ENCODE measurements around the gene DLG1.

The DLG1 gene

DNA sequence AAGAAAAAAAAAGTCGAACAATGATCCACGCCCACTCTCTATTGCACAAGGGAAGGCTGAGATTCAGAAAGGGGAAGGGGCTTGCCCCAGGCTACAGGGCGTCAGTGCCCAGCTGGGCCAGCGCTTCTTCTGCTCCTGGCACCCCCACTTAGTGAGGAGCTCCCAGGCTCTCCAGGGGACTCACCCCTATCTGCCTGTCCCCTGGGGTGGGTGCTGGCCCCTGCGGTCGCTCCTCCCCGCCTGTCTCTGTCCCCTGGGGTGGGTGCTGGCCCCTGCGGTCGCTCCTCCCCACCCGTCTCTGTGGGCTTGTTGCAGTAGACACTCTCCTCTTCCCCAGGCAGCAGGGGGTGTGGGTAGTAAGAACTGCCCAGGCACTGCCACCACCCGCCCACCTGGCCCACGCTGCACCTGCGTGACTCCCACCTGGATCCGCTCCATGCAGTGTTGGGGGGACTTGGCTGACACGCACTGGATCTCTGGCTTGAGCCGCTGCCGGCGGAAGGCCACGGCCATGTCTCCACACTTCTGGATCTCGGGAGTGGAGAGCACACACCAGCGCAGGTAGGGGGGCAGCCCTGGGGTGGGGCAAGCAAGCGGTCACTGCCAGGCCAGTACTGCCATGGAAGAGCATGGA is 283.4 kb downstream of the DLG1 start:
- DNase-seq (ENCODE audit: low read depth) = no peak

GRCh38 chr3:197014024-197014423 is 284.4 kb downstream of the DLG1 start:
- DNase-seq (ENCODE audit: low read depth) = no peak

GRCh38 chr3:197012540-197012883 is 285.9 kb downstream of the DLG1 start:
- DNase-seq (ENCODE audit: low read depth) = no peak

DNA sequence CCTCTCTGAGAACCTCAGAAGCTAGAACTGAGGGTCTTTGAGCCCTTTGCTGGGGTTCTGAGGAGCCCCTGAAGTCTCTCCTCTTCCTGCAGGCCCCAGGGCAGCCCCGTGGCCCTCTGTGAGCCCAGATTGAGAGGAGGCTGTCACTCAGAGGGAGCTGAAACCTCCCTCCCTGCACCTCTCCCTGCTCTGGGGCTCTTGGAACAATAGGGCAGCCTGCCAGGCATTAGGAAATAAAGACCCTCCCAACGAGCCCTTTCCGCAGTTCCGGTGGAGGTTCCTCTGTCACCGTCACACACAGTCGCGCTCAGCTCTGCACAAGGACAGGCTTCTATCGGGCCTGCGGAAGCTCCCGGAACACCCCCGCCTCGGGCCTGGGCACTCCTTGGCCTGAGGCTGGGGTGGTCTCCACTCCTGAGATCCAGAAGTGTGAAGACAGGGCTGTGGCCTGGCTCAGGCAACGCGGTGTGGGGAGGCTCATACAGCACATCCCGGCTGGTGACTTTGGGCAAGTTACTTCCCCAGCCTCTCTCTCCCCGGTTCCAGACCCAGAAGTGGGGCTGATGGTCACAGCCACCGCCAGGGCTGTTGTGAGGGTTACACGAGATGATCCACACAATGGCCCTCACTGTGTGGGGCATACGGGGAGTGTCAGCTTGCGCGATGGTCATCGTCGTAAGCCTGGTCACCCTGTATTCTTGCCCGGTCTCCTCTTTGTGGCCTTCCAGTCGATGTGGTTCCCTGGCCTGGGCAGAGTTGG is 286.5 kb downstream of the DLG1 start:
- no peak for DNase-seq (ENCODE audit: low read depth)

DNA sequence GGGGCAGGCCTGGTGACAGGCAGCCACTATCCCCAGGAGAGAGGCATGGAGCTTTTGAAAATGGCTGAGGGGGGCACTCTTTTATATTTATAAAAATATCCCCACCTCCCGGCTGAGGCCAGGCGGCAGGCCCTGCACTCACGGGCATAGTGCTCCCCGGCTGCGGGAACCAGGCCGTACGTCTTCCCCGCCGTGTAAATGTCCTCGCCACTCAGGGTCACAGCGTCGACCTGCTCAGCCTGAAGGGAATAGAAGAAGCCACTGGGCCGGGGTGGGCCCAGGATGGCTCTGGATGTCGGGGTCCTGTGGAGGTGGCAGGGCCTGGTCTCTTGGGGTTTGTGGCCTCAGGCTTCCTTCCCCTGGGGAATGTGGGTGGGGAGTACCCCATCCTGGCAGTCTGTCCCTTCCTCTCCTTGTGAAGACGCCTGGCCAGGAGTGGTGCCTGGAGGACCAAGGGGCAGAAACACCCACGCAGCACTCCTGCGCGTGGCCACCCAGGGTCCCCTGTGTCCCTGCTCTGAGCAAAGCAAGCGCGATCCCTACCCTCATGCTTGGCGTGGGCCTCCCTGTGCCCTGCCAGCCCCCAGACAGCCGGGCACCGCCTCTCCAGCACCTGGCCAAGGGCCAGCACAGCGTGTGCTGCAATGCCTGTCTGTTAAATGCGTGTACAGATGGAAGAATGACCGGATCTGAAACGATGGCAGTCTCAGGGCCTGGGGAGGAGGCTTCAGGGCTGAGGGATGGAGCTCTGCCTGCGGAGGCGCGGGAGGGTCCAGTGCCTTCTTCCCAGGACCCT is 287.7 kb downstream of the DLG1 start:
- no peak for DNase-seq (ENCODE audit: low read depth)

- no peak for DNase-seq (ENCODE audit: low read depth)
Measured at GRCh38 chr3:197009532-197010019, 288.8 kb downstream of the DLG1 start.

DNA sequence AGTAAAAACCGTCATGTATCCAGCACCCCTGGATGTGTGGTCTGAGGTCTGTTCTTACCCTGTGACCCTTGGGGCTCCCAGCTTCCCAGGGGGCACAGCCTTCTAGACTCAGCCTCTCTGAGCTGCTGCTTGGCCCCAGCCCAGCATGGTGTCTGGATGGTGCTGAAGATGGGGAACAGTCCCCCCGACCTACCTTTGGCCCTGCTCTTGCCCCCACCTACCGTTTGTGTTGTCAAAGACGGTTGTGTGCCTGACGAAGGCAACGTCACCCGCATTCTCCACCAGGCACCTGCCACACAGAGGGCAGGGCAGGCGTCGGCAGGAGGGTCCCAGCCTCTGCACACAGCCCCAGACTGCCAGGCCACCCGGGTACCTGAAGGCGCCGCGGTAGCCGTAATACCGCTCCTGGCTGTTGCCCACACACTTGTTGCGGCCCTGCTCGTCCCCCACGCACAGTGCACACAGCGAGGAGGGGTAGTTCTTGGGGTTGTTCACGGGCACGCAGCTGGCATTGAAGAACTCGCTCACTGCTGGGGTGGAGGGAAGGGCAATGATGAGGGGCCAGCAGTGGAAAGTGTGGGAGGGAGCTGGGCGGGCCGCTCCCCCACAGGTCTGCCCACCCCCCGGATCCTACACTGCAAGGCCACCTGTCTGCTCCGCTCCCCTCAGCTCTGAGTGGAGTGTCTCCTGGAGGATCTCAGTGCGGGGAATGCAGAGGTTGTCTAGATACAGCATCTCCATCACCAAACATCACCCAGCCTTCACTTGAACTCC is 289.8 kb downstream of the DLG1 start:
- DNase-seq (ENCODE audit: low read depth) = no peak

DNA sequence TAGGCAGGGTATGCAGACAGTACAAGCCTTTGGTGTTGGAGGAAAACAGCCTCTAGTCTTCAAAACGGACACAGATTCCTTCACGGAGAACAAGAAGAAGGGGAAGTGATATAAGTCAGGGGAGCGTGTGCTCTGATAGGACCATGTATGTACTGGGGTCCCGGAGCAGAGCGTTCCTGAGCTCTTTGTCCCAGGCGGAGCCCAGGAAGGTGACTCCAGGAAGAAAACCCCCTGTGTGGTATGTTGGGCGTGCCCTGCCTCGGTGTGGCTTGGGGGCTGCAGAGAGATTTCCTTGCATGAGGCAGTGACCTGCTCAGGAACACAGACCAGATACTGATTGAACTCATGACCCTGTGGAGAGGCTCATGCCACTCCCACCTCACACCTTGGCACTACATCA is 290.5 kb downstream of the DLG1 start:
- no peak for DNase-seq (ENCODE audit: low read depth)

DNA sequence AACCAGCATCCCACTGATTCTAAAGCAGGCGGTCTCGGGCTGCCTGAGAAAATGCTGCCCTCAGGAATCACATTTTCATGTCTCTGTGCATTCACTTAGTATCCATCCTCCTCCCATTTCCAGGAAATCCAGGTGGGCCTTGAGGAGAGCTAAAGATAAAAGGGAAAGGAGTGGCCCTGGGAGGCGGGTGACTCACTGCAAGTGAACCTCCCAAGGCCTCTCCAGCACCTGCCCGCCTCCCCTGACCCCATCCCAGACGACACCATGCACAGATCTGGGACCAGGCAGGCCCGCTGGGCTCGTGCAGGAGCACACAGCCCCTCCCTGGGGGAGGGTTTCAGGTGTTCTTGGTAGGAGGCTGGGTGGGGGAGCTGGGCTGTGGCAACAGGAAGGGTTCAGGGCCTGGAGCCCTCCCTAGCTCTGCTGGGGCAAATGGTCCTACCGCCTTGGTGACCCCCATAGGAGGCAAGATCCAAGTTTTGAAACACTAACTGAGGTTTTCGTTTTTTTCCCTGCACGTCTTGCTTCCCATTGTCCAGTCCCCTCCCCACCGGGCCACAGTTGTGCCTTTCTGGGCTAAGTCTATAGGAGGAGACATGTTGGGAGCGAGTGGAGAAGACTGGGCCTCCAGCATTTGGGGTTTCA is 291.0 kb downstream of the DLG1 start:
- DNase-seq (ENCODE audit: low read depth) = no peak

DNA sequence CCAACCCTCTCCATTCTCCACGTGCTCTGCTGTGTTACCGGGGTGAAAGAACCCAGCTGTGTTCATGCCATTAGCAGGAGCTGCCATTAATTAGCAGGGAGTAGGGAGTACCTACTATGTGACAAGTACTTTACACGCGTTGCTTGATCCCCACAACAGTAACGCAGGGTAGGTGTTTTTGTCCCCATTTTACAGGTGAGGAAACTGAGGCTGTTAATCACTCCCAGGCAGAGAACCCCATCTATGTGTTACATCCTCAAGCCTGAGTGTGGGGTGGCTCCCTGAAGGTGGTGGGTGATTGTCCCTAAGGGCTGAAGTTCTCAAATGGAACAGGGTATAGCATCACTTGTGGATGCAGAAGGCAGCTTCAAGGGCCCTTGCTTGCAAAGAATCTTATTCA is 291.6 kb downstream of the DLG1 start:
- no peak for DNase-seq (ENCODE audit: low read depth)

GRCh38 chr3:197006446-197006845 is 292.0 kb downstream of the DLG1 start:
- no peak for DNase-seq (ENCODE audit: low read depth)

- DNase-seq (ENCODE audit: low read depth) = no peak
Measured at GRCh38 chr3:197003461-197004385, 294.7 kb downstream of the DLG1 start.

DNA sequence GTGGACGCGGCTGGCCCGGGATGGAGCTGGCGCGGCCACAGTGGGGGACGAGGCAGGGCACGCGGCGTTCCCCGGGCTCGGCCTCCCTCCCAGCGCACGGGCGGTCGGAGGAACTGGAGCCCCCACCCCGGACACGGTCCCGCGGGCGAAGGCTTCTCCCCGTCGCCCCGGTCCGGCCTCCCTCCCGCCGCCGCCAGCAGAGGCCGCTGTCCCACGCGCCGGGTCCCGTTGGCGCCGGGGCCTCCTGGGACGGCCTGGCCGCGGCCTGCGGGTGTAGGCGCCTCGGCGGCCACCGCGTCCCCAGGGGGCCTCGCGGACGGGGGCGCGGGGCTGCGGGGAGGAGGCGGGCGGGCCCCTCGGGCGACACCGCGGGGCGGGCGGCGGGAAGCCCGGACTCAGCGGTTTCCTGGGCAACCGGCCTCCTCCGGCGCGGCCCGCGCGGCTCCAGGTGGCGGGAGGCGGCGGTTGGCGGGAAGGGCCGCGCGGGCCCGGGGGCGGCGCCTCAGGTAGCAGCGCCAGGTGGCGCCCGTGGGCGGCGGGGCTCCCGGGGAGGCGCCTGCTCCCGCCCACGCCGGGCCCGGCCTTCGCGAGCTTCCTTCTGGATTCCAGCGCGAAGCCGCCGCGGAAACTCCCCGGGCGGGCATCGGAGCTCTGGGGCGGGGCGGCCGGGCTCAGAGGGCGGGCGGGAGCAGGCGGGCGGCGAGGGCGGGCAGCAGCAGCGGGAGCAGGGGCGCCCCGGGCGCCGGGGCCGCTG is 295.5 kb downstream of the DLG1 start:
- no peak for DNase-seq (ENCODE audit: low read depth)

DNA sequence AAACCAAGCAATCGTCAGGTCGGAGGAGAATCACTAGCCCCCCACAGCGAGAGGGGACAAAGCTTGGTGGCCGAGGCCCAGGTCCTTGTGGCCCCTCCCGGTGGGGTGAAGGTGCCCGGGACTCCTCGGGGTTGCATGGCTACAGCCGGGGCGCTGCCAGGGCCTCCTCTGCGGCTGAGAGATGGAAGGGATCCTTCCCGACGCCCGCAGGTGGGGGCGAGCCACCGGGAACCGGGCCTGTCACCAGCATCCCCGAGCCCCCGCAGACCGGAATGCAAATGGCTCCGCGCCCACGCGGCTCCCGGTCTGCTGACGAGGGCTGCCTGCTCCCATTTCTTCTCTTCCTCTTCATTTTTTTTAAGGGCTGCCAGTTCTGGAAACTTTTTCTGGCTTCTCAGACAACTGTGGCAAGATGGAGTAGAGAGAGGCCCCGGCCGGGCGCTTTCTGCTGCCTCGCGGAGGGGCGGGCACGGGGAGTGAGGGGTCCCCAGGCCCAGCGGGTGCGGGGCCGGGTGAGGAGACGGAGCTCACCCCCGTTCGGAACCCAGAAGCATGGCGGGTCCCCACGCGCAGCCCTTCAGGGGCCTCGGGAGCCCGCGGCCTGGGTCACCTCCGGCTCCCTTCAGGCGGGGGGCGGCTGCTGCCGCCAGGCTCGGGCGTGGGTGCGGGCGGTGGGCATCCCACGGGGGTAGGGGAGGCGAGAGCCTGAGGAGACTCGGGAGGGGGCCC is 296.3 kb downstream of the DLG1 start:
- no peak for DNase-seq (ENCODE audit: low read depth)

DNA sequence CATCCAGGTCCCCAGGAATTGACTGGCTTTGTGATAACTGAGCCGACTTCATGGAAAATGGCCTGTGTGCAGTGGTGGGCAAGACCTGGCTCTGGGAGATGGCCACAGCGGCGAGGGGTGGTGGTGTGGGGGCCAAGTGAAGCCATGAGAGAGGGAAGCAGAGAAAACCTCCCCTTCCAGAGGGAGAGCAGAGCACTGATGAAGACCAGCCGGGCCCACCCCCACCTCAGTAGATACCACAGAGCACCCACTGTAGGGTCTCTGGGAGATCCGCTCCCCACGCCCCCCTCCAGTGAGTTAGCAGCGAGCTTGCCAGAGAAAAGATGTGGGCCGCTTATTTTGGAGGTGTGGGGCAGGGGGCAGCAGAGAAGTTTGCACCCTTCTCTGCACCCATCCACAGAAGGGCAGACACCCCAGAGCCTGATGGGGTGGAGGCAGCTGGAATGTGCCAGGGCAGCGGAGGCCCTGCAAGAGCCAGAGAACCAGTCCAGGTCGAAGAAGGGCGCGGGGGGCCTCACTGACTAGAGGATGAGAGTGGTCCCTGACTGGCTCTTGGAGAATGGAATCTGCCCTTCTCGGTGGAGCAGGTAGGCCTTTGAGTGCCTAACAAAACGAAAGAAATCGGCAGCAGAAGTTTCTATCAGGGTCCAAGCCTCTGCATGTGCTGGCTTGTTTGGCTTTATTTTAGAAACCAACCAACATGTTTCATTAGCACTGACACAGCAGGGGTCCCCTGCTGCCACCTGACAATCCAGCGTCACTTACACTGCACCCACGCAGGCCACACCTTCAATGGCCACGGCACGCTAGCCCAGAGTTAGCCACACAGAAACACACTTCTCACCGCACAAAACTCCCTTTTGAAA is 297.1 kb downstream of the DLG1 start:
- no peak for DNase-seq (ENCODE audit: low read depth)

GRCh38 chr3:197000211-197000610 is 298.2 kb downstream of the DLG1 start:
- DNase-seq (ENCODE audit: low read depth) = no peak

DNA sequence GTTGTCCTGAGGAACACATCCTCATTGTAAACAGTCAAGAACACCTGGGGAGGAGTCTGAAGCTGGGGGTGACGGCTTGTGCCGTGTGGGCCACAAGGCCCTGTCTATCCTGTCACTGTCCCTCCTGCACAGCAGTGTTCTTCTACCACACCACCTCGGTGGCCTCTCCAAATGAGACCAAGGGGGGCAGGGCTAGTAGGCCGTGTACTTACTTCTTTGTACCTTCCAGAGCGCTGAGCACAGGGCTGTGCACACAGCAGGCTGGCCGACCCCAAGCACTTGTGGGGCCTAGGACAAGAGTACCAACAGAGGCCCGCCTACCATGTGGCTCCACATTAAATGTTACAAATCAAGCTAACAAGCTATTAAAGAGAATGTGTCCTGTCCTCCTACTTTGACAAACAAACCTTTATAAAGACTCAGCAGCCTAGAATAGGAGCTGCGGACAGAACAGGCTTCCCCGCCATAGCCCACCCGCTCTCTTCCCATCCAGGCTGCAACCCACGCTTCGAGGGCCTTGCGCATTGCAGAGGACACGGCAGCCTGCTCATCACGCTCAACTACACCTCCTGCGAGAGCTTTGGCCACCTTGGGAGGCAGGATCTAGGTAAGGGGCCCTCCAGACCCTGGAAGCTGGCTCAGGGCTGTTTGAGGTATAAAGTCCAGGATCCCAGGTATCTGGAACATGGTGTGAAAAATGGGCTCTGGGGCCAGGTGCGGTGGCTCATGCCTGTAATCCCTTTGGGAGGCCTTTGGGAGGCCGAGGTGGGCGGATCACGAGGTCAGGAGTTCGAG is 299.2 kb downstream of the DLG1 start:
- no peak for DNase-seq (ENCODE audit: low read depth)
